ENCODE data around the gene ITPRIP. TPM values are rescaled to one million over a fixed set of nuclear protein-coding genes. Genes with fewer than 3 reads are reported as not detected.

Gene ITPRIP
- total RNA-seq, 1 donor from 2014 or later: 11.1 TPM

DNA sequence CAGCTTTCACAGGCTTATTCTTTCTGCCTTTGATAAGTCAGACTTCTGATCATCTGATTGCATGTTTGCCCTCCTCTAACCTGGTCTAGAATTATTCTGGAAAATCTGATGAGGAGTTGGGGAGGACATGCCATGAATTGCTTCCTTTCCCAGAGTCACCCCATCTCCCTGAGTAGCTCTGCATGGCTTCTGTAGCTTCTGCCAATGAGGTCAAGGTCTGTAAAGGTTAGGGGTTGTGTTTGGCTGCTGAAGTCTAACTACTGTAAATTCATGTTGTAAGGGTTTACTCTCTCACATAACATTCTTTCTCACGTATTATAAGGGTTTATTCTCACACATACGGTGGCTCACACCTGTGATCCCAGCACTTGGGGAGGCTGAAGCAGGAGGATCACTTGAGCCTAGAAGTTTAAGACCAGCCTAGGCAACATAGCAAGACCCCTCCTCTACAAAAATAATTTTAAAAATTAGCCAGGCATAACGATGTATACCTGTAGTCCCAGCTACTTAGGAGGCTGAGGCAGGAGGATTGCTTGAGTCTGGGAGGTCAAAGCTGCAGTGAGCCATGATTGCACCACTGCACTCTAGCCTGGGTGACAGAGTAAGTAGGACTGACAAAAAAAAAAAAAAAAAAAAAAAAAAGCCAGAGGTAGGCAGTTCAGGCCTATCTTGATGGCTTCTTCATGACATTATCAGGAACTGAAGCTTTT is 58.6 kb downstream of the ITPRIP start:
- no peak for DNase-seq

- DNase-seq: no peak
These were observed 60.5 kb downstream of the ITPRIP start for GRCh38 chr10:104277785-104278184.

DNA sequence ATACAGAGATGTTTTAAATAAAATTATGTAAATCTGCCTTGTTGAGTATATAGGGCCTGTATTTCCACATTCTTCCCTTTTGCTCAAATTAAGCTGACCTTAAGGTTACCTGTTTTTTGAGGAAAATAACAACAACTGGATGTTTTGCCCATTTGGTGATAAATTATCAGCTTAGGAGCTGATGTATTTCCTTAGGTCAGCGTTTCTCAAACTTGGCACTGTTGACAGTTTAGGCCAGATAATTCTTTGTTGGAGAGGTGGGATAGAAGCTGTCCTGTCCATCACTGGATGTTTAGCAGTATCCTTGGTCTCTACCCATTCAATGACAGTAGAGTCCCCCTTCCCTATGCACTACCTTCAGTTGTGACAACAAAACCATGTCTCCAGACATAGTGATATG is 62.1 kb downstream of the ITPRIP start:
- DNase-seq: no peak

GRCh38 chr10:104274762-104275721 is 63.2 kb downstream of the ITPRIP start:
- DNase-seq: peak; percentile 50

GRCh38 chr10:104273899-104274575 is 64.2 kb downstream of the ITPRIP start:
- DNase-seq: no peak

DNA sequence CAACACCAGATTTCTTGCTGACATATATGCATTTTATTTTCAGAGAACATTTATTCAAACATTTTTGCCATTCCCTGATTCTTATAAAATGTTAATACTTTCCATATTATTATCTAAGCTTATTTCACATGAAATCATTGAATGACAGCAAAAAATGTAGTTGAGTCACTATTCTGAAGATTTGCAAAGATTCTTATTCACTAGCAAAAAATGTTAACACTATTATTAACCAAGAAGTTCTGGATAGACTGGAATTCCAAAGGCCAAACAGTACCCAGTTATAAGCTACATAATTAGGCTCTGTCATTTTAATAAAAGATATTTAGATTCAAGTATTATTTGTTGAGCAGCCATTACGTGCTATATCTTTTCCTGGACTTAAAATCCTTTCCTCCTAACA is 65.0 kb downstream of the ITPRIP start:
- no peak for DNase-seq

DNA sequence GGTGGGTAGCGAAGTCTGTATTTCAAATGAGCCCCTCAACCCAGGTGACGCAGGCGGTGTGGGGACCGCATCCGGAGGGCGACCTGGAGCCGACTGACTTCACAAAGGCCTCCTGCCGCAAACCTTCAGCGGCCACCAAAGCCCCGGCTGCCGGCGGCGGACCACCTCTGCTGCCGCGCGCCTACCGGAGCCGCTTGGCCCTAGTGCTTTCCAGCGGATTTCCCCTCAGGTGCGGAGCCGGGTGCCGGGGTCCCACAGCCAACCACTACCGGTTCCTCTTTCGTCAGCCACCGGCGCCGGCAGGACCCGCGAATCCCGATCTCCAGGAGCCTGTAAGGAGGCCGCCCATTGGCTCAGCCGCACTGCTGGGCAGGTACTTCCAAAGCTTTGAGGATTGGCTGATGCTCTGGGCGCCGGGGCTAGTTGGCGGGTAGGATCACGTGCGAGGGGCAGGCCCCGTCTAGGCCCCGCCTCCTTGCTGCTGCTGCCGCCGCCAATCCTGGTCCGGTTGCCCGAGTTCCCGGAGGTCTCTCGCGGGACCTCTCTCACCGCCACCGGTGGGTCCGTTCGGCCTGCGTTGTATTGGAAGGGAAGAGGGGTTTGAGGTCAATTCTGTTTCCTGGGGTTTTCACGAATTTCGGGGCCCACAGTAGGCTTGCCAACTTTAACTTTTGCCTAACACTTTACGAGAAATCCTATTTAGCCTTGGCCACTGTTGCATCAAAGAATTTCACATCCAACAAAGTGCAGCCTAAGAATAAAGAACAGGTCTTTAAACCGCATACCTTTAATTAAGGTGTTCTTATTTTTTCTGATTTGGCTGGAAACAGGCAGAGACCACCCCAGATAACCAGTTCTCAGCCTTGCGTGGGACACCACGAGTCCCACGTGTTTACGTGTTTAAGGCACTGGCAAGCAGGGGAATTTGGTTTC is 69.3 kb downstream of the ITPRIP start, which contains the start of gene GSTO2:
Gene GSTO2, plus strand, starts transcription at position 472 of the 933 bp plus-strand sequence. CDS start 5,732 bp downstream, outside the sequence.
- DNase-seq: peak; percentile 99

GRCh38 chr10:104268405-104268712 is 69.9 kb downstream of the ITPRIP start:
- no peak for DNase-seq

DNA sequence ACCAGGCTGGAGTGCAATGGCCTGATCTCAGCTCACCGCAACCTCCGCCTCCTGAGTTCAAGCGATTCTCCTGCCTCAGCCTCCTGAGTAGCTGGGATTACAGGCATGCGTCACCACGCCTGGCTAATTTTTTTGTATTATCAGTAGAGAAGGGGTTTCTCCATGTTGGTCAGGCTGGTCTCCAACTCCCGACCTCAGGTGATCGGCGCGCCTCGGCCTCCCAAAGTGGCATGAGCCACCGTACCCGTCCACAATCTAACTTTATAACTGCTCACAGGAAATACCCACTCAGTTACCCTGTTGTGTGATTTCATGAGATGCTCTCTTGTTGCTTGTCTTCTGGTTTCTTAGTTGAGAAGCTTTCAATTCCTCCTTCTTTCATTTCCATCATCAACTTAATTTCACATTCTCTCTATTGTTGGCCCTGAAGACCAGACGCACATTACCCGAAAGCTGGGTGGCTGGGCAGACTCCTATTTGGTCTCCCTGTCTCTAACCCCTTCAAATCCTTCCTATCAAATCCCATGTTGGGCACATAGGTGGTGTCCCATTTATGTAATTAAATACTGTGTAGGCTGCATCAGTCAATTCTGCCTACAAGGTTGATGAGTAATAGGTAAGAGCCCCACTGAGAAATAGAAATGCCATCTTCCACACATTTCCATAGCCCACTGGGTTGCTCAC is 70.4 kb downstream of the ITPRIP start:
- DNase-seq: no peak

GRCh38 chr10:104264783-104265182 is 73.5 kb downstream of the ITPRIP start:
- no peak for DNase-seq

DNA sequence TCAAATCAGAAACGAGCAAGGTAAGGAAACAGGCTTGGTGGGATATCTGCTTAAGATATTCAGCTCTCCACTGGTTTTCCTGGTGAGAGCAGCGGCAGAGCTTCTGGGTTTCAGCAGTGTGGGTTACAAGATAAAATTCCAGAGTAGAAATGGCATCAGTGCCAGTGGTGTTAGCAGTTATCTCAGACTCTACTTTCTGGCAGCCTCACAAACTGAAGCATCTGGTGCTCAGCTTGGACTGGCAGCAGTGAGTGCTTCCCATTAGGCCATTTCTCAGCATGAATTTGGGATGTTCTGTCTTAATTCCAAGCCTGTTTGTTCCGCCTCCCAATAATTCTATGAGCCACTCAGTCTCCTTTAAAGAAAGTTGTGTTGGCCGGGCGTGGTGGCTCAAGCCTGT is 76.2 kb downstream of the ITPRIP start:
- DNase-seq: no peak

GRCh38 chr10:104260775-104261115 is 77.5 kb downstream of the ITPRIP start:
- DNase-seq: no peak

GRCh38 chr10:104259999-104260774 is 78.1 kb downstream of the ITPRIP start:
- DNase-seq: no peak

Small RNA genes lying within 50 kb of the gene (small RNA-seq; reads per million reads assigned to genes)
- 0.34 reads per million, percentile 58 among the genes with 10 or more reads in this experiment for gene MIR4482 (ENCODE audit: low replicate concordance)

Other genes with a start within 250 kb of the ITPRIP start
- 9.0 TPM for gene SFR1, start 216.3 kb downstream of the ITPRIP start, total RNA-seq
- gene CFAP43, start 106.1 kb downstream of the ITPRIP start, total RNA-seq: 1.1 TPM
- 28.8 TPM for gene GSTO1, start 83.6 kb downstream of the ITPRIP start, total RNA-seq
- 5.1 TPM for gene GSTO2, start 69.3 kb downstream of the ITPRIP start, total RNA-seq
- 0.62 TPM for gene CFAP58, start 15.4 kb upstream of the ITPRIP start, total RNA-seq

Data from tongue (tissue), 3 donors.